Uterus (tissue), 2 donors: Measurements from ENCODE around the gene ELMO1.

Experiments used
- CTCF ChIP-seq, 4 experiments: fragments of 200-600 bp in 2 of 4; fragments of 450-650 bp in 2 of 4; sonication (generic) in 2 of 4; IDR thresholded peaks; one replicate each; pipeline ENCODE4 v1.5.1; 2016 to 2019; ENCODE audit warnings: antibody characterized with exemption in 4 of 4, mild to moderate bottlenecking in 2 of 4, moderate library complexity in 1 of 4
- POLR2A ChIP-seq, 2 donors: fragments of 450-650 bp; IDR thresholded peaks; one replicate each; pipeline ENCODE4 v1.6.1; 2016; ENCODE audit warnings: antibody characterized with exemption in 2 of 2, mild to moderate bottlenecking in 1 of 2, moderate library complexity in 1 of 2

- TF ChIP-seq CTCF (IDR thresholded peaks at IDR 0.05) (no peak), POLR2A (IDR thresholded peaks at IDR 0.05) (no peak)
These were observed 164.4 kb downstream of the ELMO1 start for GRCh38 chr7:37284285-37284684.
